Measurements from ENCODE around the gene LYRM4.
"Not testable (repeated sequence)": the region's sequence is repeated elsewhere in the genome, so short reads cannot be mapped to it uniquely, and the experiment has no call there.

The LYRM4 gene

GRCh38 chr6:5121956-5122355, 138.8 kb downstream of the LYRM4 start:
- DNase-seq (ENCODE audit: low spot score): no peak

- no peak for DNase-seq (ENCODE audit: low spot score)
Measured at GRCh38 chr6:5121479-5121878, 139.3 kb downstream of the LYRM4 start.

- DNase-seq (ENCODE audit: low spot score): not testable (repeated sequence)
Measured at GRCh38 chr6:5120543-5120942, 140.2 kb downstream of the LYRM4 start.

- no peak for DNase-seq (ENCODE audit: low spot score)
Measured at GRCh38 chr6:5120011-5120410, 140.7 kb downstream of the LYRM4 start.

- DNase-seq (ENCODE audit: low spot score): no peak
Measured at GRCh38 chr6:5119090-5119951, 141.4 kb downstream of the LYRM4 start.

GRCh38 chr6:5116243-5116991, 144.3 kb downstream of the LYRM4 start:
- no peak for DNase-seq (ENCODE audit: low spot score)

- DNase-seq (ENCODE audit: low spot score): no peak
Measured at GRCh38 chr6:5115168-5115567, 145.6 kb downstream of the LYRM4 start.

- DNase-seq (ENCODE audit: low spot score): no peak
Measured at GRCh38 chr6:5113096-5113495, 147.7 kb downstream of the LYRM4 start.

GRCh38 chr6:5112066-5112799, 148.5 kb downstream of the LYRM4 start:
- no peak for DNase-seq (ENCODE audit: low spot score)

GRCh38 chr6:5111626-5112025, 149.1 kb downstream of the LYRM4 start:
- no peak for DNase-seq (ENCODE audit: low spot score)

GRCh38 chr6:5110246-5110645, 150.5 kb downstream of the LYRM4 start:
- no peak for DNase-seq (ENCODE audit: low spot score)

GRCh38 chr6:5109436-5109835, 151.3 kb downstream of the LYRM4 start:
- DNase-seq (ENCODE audit: low spot score): no peak

GRCh38 chr6:5108536-5109150, 152.1 kb downstream of the LYRM4 start:
- DNase-seq (ENCODE audit: low spot score): no peak

- no peak for DNase-seq (ENCODE audit: low spot score)
Measured at GRCh38 chr6:5108068-5108467, 152.7 kb downstream of the LYRM4 start.

- no peak for DNase-seq (ENCODE audit: low spot score)
Measured at GRCh38 chr6:5107341-5107740, 153.4 kb downstream of the LYRM4 start.

- DNase-seq (ENCODE audit: low spot score): no peak
Measured at GRCh38 chr6:5105146-5105545, 155.6 kb downstream of the LYRM4 start.

- DNase-seq (ENCODE audit: low spot score): no peak
Measured at GRCh38 chr6:5104667-5105066, 156.1 kb downstream of the LYRM4 start.

- no peak for DNase-seq (ENCODE audit: low spot score)
Measured at GRCh38 chr6:5103250-5103649, 157.5 kb downstream of the LYRM4 start.

GRCh38 chr6:5102267-5102970, 158.3 kb downstream of the LYRM4 start:
- DNase-seq (ENCODE audit: low spot score): no peak

- DNase-seq (ENCODE audit: low spot score): no peak
Measured at GRCh38 chr6:5100806-5101205, 159.9 kb downstream of the LYRM4 start.

GRCh38 chr6:5099537-5099936, 161.2 kb downstream of the LYRM4 start:
- no peak for DNase-seq (ENCODE audit: low spot score)

Data from CD4-positive, alpha-beta T cell treated with Interleukin-15 for 4 hours (primary cell).